HepG2 (cell line): ENCODE data around the gene TMEM174. TPM values are rescaled to one million over a fixed set of nuclear protein-coding genes. Genes with fewer than 3 reads are reported as not detected.

Experiments
- AGO2 ChIP-seq: fragments of 200-400 bp; formaldehyde crosslinking; optimal IDR thresholded peaks from 2 replicates; pipeline ENCODE3; 2017; ENCODE audit warnings: mild to moderate bottlenecking, low read depth, low read length, moderate library complexity
- HMG20B ChIP-seq: conservative IDR thresholded peaks from 2 replicates; pipeline ENCODE4 v1.6.1; 2016; ENCODE audit warnings: missing genetic modification reagents, missing compliant biosample characterization
- KIAA2018 ChIP-seq: sonication (generic); formaldehyde crosslinking; IDR thresholded peaks from 2 replicates; pipeline ENCODE4 v1.5.0; 2020; ENCODE audit warnings: mild to moderate bottlenecking, missing genetic modification reagents, borderline replicate concordance
- MIER3 ChIP-seq: IDR thresholded peaks from 2 replicates; pipeline ENCODE4 v1.6.1; 2016; ENCODE audit warnings: missing compliant biosample characterization, borderline replicate concordance
- ONECUT2 ChIP-seq: sonication (generic); formaldehyde crosslinking; IDR thresholded peaks from 2 replicates; pipeline ENCODE4 v1.4.0; 2020; ENCODE audit warnings: missing genetic modification reagents
- PTBP1 ChIP-seq: fragments of 200-400 bp; formaldehyde crosslinking; IDR thresholded peaks from 2 replicates; pipeline ENCODE4 v1.6.1; 2018; ENCODE audit warnings: low read length, low read depth; ENCODE audit not compliant: poor library complexity, severe bottlenecking
- RFX1 ChIP-seq: fragments of 450-650 bp; IDR thresholded peaks from 2 replicates; pipeline ENCODE4 v1.6.1; 2017
- TRAFD1 ChIP-seq: sonication (generic); formaldehyde crosslinking; IDR thresholded peaks from 2 replicates; pipeline ENCODE4 v1.5.1; 2020; ENCODE audit warnings: missing genetic modification reagents, mild to moderate bottlenecking, borderline replicate concordance
- ZHX2 ChIP-seq, 2 experiments: sonication (generic) in 1 of 2; formaldehyde crosslinking in 1 of 2; IDR thresholded peaks; 2 replicates each; pipeline versions ENCODE4 v1.6.1 to v1.9.0; 2014 to 2022; ENCODE audit warnings: antibody characterized with exemption in 1 of 2, borderline replicate concordance in 1 of 2, inconsistent platforms in 1 of 2, low read depth in 1 of 2, missing genetic modification reagents in 1 of 2
- ZNF160 ChIP-seq: sonication (generic); formaldehyde crosslinking; IDR thresholded peaks from 2 replicates; pipeline ENCODE4 v1.8.0; 2022; ENCODE audit warnings: mild to moderate bottlenecking, inconsistent platforms, missing genetic modification reagents
- ZNF543 ChIP-seq: sonication (generic); formaldehyde crosslinking; IDR thresholded peaks from 2 replicates; pipeline ENCODE4 v1.4.0; 2020; ENCODE audit warnings: mild to moderate bottlenecking, missing genetic modification reagents
- ZNF562 ChIP-seq: sonication (generic); formaldehyde crosslinking; IDR thresholded peaks from 2 replicates; pipeline ENCODE4 v1.8.0; 2022; ENCODE audit warnings: missing genetic modification reagents, borderline replicate concordance
- polyA plus RNA-seq, 8 experiments: library from polyadenylated mRNA; depleted of rRNA in 3 of 8; stranded (reverse) in 7 of 8; unstranded in 1 of 8; fragments of >200 nt; fragmentation: Illumina TruSeq in 4 of 8; extraction: Trizol in 4 of 8; gene quantifications; 2 replicates each; pipeline versions ENCODE4 v1.2.1 to v1.2.3, GENCODE V29; 2011 to 2016; ENCODE audit warnings: low read depth in 4 of 8, missing spikeins in 1 of 8, mixed read lengths in 1 of 8; ENCODE audit not compliant: insufficient read depth in 1 of 8
- total RNA-seq, 5 experiments: library from RNA; depleted of rRNA; stranded (reverse); fragments of >200 nt; fragmentation: Illumina TruSeq; extraction: Trizol; gene quantifications; 2 replicates each; pipeline ENCODE4 v1.2.3, GENCODE V29; 2016; ENCODE audit warnings: low read depth in 1 of 5

Gene TMEM174
- total and polyA plus RNA-seq, 2 of the 13 experiments (the other 11 are each of a cell fraction or from before 2014, with no cell fraction given): not detected

- TF ChIP-seq ZHX2 (IDR thresholded peaks at IDR 0.05; ENCODE audit: low read depth) (no peak), ZHX2 (CRISPR knock-in tag; IDR thresholded peaks at IDR 0.05; ENCODE audit: borderline replicate concordance) (no peak), HMG20B (CRISPR knock-in tag) (no peak), ONECUT2 (CRISPR knock-in tag) (no peak), RFX1 (no peak), ZNF160 (CRISPR knock-in tag) (0 out of 2 replicates have a peak, but pooled peaks have one; percentile 44), KIAA2018 (CRISPR knock-in tag) (no peak), MIER3 (CRISPR knock-in tag) (no peak), TRAFD1 (CRISPR knock-in tag) (no peak), AGO2 (no peak), ZNF543 (peak; percentile 90), ZNF562 (CRISPR knock-in tag) (no peak), PTBP1 (no peak)
Observed at GRCh38 chr5:73215891-73216610, 43.1 kb downstream of the TMEM174 start (continued).
